ENCODE results near the gene SH2D4B.

Gene SH2D4B

GRCh38 chr10:80537736-80538480, at the start of gene SH2D4B:
Gene SH2D4B, plus strand, starts transcription at chr10:80537902. Its CDS starts 430 bp downstream, at chr10:80538332.
- in situ Hi-C loops (cut with HindIII; ENCODE audit: low pct_unique_long_range_greater_than_20kb, low sequenced_read_pairs): no loop called here
- no peak for TF ChIP-seq JUND (IDR thresholded peaks at IDR 0.05; ENCODE audit: low read depth)

GRCh38 chr10:80488539-80489066, 49.1 kb upstream of the SH2D4B start:
- in situ Hi-C loops (cut with HindIII; ENCODE audit: low pct_unique_long_range_greater_than_20kb, low sequenced_read_pairs): no loop called here
- no peak for TF ChIP-seq JUND (IDR thresholded peaks at IDR 0.05; ENCODE audit: low read depth)
- DNase-seq (ENCODE audit: low read depth in 1 of 2, low spot score in 1 of 2): no peak

More at GRCh38 chr10:80537736-80538480, at the start of gene SH2D4B:
- DNase-seq (ENCODE audit: low read depth in 1 of 2, low spot score in 1 of 2): no peak

- no peak for TF ChIP-seq JUND (IDR thresholded peaks at IDR 0.05; ENCODE audit: low read depth)
- in situ Hi-C loops (cut with HindIII; ENCODE audit: low pct_unique_long_range_greater_than_20kb, low sequenced_read_pairs): no loop called here
- DNase-seq (ENCODE audit: low read depth in 1 of 2, low spot score in 1 of 2): no peak
Measured at GRCh38 chr10:80489371-80490112, 48.2 kb upstream of the SH2D4B start.

- no peak for DNase-seq (ENCODE audit: low read depth in 1 of 2, low spot score in 1 of 2)
- in situ Hi-C loops (cut with HindIII; ENCODE audit: low pct_unique_long_range_greater_than_20kb, low sequenced_read_pairs): no loop called here
- TF ChIP-seq JUND (IDR thresholded peaks at IDR 0.05; ENCODE audit: low read depth): no peak
Measured at GRCh38 chr10:80491251-80492102, 46.2 kb upstream of the SH2D4B start.

GRCh38 chr10:80492848-80493521, 44.7 kb upstream of the SH2D4B start:
- no peak for DNase-seq (ENCODE audit: low read depth in 1 of 2, low spot score in 1 of 2)
- in situ Hi-C loops (cut with HindIII; ENCODE audit: low pct_unique_long_range_greater_than_20kb, low sequenced_read_pairs): no loop called here
- no peak for TF ChIP-seq JUND (IDR thresholded peaks at IDR 0.05; ENCODE audit: low read depth)

GRCh38 chr10:80493522-80494051, 44.1 kb upstream of the SH2D4B start:
- DNase-seq (ENCODE audit: low read depth in 1 of 2, low spot score in 1 of 2): no peak
- no peak for TF ChIP-seq JUND (IDR thresholded peaks at IDR 0.05; ENCODE audit: low read depth)
- in situ Hi-C loops (cut with HindIII; ENCODE audit: low pct_unique_long_range_greater_than_20kb, low sequenced_read_pairs): no loop called here

GRCh38 chr10:80496555-80497172, 41.0 kb upstream of the SH2D4B start:
- no peak for TF ChIP-seq JUND (IDR thresholded peaks at IDR 0.05; ENCODE audit: low read depth)
- no peak for DNase-seq (ENCODE audit: low read depth in 1 of 2, low spot score in 1 of 2)
- in situ Hi-C loops (cut with HindIII; ENCODE audit: low pct_unique_long_range_greater_than_20kb, low sequenced_read_pairs): no loop called here

- DNase-seq (ENCODE audit: low read depth in 1 of 2, low spot score in 1 of 2): no peak
- TF ChIP-seq JUND (IDR thresholded peaks at IDR 0.05; ENCODE audit: low read depth): no peak
- in situ Hi-C loops (cut with HindIII; ENCODE audit: low pct_unique_long_range_greater_than_20kb, low sequenced_read_pairs): no loop called here
Measured at GRCh38 chr10:80497187-80498077, 40.3 kb upstream of the SH2D4B start.

GRCh38 chr10:80498078-80498832, 39.4 kb upstream of the SH2D4B start:
- TF ChIP-seq JUND (IDR thresholded peaks at IDR 0.05; ENCODE audit: low read depth): no peak
- DNase-seq (ENCODE audit: low read depth in 1 of 2, low spot score in 1 of 2): no peak
- in situ Hi-C loops (cut with HindIII; ENCODE audit: low pct_unique_long_range_greater_than_20kb, low sequenced_read_pairs): no loop called here
